Body of pancreas (tissue), 4 donors: ENCODE measurements around the gene DYRK1A. TPM values are rescaled to one million over a fixed set of nuclear protein-coding genes. Genes with fewer than 3 reads are reported as not detected.

ENCODE experiments used
- ATAC-seq: fragments of 150-250 bp; one replicate; pipeline ENCODE4 v1.9.1; 2016
- DNase-seq, 4 donors: peaks; one replicate each; pipeline ENCODE4 v3.0.0-alpha.2; 2019
- H3K27ac ChIP-seq, 4 donors: fragments of 200-600 bp; sonication (generic); 1 replicate in 3 of 4; 2 replicates in 1 of 4; pipeline versions ENCODE4 v1.5.1 to v1.6.1; 2016 to 2019; ENCODE audit warnings: mild to moderate bottlenecking in 1 of 4, mixed read lengths in 1 of 4, moderate library complexity in 1 of 4
- H3K27me3 ChIP-seq, 2 donors: fragments of 200-600 bp; sonication (generic); one replicate each; pipeline ENCODE4 v1.6.0; 2016; ENCODE audit warnings: mild to moderate bottlenecking in 1 of 2
- H3K36me3 ChIP-seq, 2 donors: fragments of 200-600 bp; sonication (generic); replicated peaks in 1 of 2; 2 replicates each; pipeline ENCODE4 v1.5.1; 2016; ENCODE audit warnings: low read depth in 2 of 2; ENCODE audit not compliant: insufficient read depth in 1 of 2
- H3K4me1 ChIP-seq: fragments of 200-600 bp; sonication (generic); one replicate; pipeline ENCODE4 v1.6.0; 2016
- H3K4me3 ChIP-seq, 2 donors: fragments of 200-600 bp; sonication (generic); 1 replicate in 1 of 2; 2 replicates in 1 of 2; pipeline ENCODE4 v1.5.1; 2016 to 2019
- H3K9me3 ChIP-seq, 3 donors: fragments of 200-600 bp; sonication (generic); 1 replicate in 2 of 3; 2 replicates in 1 of 3; pipeline ENCODE4 v1.5.1; 2016
- POLR2A ChIP-seq, 3 donors: fragments of 450-650 bp; IDR thresholded peaks; one replicate each; pipeline ENCODE4 v1.6.1; 2016; ENCODE audit warnings: antibody characterized with exemption in 3 of 3, mild to moderate bottlenecking in 2 of 3
- WGBS, 2 donors: methylation state at CpG; one replicate each; pipeline ENCODE4 v1.1.5; 2017; 5-methylcytosine and 5-hydroxymethylcytosine counted together
- intact Hi-C: fragments of 100-400 bp; cut with DNase I; formaldehyde crosslinking; loops from one replicate; pipeline ENCODE4 v1.15.1; 2023
- total RNA-seq, 2 donors: library from RNA; depleted of rRNA; stranded (reverse); fragments of >200 nt; gene quantifications; one replicate each; pipeline ENCODE4 v1.1.0, GENCODE V29; 2016
- TF ChIP-seq, protein P1 (sequence below), 7 experiments: fragments of 450-650 bp in 4 of 7; fragments of 200-600 bp in 3 of 7; sonication (generic) in 3 of 7; IDR thresholded peaks; one replicate each; pipeline ENCODE4 v1.5.1; 2016 to 2019; ENCODE audit warnings: antibody characterized with exemption in 7 of 7

The DYRK1A gene
- total RNA-seq, 2 donors from 2014 or later, result 42.5 to 44.1 TPM

DNA sequence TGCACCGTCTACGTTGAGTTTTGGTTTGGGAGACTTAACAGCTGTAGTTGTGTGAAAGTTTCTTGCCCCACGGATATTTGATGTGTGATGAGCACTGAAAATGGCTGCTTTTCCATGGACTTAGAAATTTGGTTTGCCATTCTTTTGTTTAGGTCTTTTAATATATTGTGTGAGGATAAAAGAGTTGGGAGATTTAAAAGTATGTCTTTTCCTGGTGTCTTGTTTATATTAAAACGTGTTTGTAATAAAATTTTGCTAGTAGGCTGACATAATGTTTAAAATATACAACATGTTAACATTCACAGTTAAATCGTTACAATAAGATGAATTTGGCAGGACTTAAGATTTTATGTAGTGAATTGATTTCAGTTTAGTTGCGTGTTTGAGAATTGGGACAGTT is 106.9 kb downstream of the DYRK1A start:
- no peak for TF ChIP-seq POLR2A (IDR thresholded peaks at IDR 0.05)
- TF ChIP-seq, protein P1, sequence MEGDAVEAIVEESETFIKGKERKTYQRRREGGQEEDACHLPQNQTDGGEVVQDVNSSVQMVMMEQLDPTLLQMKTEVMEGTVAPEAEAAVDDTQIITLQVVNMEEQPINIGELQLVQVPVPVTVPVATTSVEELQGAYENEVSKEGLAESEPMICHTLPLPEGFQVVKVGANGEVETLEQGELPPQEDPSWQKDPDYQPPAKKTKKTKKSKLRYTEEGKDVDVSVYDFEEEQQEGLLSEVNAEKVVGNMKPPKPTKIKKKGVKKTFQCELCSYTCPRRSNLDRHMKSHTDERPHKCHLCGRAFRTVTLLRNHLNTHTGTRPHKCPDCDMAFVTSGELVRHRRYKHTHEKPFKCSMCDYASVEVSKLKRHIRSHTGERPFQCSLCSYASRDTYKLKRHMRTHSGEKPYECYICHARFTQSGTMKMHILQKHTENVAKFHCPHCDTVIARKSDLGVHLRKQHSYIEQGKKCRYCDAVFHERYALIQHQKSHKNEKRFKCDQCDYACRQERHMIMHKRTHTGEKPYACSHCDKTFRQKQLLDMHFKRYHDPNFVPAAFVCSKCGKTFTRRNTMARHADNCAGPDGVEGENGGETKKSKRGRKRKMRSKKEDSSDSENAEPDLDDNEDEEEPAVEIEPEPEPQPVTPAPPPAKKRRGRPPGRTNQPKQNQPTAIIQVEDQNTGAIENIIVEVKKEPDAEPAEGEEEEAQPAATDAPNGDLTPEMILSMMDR (IDR thresholded peaks at IDR 0.05), result no peak
- Histone ChIP-seq H3K4me3 (no peak overlapping the region), H3K27me3 (no peaks in the 10 kb centered on the region), H3K36me3 (no peaks in the 10 kb centered on the region), H3K27ac (no peak overlapping the region), H3K9me3 (no peaks in the 10 kb centered on the region), H3K4me1 (peaks cover 35% of the 10 kb centered on the region)
- intact Hi-C loops, result no loop called here
- WGBS, 2 donors, result 85 to 87% methylated on average over 6 of the region's 6 CpGs
- ATAC-seq (no peak), DNase-seq (no peak)

DNA sequence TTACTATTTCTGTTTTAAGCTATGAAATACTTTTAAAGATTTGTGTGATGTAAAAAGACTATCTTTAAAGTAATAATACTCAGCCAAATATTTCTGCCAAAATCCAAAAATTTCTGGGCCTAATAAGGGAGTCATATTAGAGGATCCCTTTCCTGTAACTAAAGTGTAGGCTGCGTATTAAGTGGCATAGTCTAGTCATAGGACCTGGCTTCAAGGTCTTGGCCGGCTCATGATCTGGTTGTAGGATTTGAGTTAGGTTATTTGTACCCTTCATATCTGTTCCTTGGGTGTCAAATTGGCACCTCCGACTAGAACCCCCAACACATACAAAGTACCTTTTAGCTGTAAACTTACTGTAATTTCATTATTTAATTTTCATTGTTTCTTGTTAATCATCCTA is 107.8 kb downstream of the DYRK1A start:
- DNase-seq (no peak), ATAC-seq (no peak)
- intact Hi-C loops, result no loop called here
- WGBS, 2 donors, result 94 to 95% methylated on average over 3 of the region's 3 CpGs
- H3K36me3 ChIP-seq, result no peaks in the 10 kb centered on the region
- H3K27me3 ChIP-seq, result no peaks in the 10 kb centered on the region
- no peaks in the 10 kb centered on the region for H3K9me3 ChIP-seq
- no peak overlapping the region for H3K27ac ChIP-seq
- no peak overlapping the region for H3K4me3 ChIP-seq
- TF ChIP-seq, protein P1 (IDR thresholded peaks at IDR 0.05), result no peak
- TF ChIP-seq POLR2A (IDR thresholded peaks at IDR 0.05), result no peak
- peaks cover 44% of the 10 kb centered on the region for H3K4me1 ChIP-seq

DNA sequence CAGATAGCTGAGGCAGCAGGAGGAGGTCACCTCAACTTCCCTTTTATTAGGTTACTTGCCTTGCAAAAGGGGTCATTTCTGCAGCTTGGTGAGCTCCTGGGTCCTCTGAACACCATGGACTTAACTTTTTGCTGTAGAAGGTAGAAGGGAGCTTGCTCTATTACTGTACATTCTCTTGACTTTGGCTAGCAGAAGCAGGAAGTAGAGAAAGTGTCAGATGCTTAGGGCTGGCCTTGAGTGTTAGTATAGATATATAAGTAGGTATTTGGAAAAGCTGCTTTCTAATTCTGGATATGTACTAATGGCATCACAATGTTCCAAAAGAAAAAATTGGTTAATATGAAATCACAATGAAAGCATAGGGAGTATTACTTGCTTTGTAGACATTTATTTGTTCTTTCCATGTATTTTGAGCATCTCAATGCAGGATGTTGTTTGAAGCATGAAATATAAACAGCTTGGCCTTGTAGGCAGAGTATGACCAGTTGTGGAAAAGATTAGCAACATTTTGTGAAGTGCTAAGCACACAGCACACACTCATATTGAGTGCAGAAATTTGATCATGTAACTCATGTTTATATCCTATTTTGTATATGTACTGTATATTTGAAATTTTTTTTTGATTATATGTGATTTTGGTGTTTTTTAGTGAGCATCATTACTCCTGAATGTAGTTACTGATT is 108.8 kb downstream of the DYRK1A start:
- Histone ChIP-seq H3K27me3 (no peaks in the 10 kb centered on the region), H3K4me1 (peaks cover 44% of the 10 kb centered on the region), H3K4me3 (no peak overlapping the region), H3K27ac (no peak overlapping the region), H3K36me3 (no peaks in the 10 kb centered on the region), H3K9me3 (no peaks in the 10 kb centered on the region)
- TF ChIP-seq, protein P1 (IDR thresholded peaks at IDR 0.05), result no peak
- TF ChIP-seq POLR2A (IDR thresholded peaks at IDR 0.05), result no peak
- intact Hi-C loops, result no loop called here
- DNase-seq (no peak), ATAC-seq (no peak)

DNA sequence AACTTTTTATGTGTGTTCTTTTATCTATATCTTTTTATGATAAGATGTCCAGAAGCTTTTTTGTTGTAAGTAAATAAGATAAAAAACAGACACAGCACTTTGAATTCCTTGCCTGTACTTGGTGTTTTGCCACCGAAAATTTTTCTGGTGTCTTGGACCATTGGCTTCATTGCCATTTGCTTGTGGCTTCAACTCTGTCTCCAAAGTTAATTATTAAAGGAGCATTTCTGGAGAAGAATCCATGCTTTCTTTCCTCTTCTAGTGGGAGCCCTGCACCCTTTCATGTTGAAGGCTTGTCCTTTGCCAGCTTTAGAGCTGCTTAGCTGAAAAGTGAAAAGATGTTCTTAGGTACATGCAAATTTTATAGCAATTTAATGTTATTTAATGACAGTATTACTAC is 112.2 kb downstream of the DYRK1A start:
- H3K27ac ChIP-seq, result peak overlapping the region in 1 of 4 donors; percentile 40
- H3K27me3 ChIP-seq, result no peaks in the 10 kb centered on the region
- TF ChIP-seq, protein P1 (IDR thresholded peaks at IDR 0.05), result no peak
- no peak for TF ChIP-seq POLR2A (IDR thresholded peaks at IDR 0.05)
- no peak overlapping the region for H3K4me3 ChIP-seq
- intact Hi-C loops, result no loop called here
- H3K4me1 ChIP-seq, result peaks cover 33% of the 10 kb centered on the region
- no peaks in the 10 kb centered on the region for H3K9me3 ChIP-seq
- peaks cover 0 to 4% of the 10 kb centered on the region in 2 donors for H3K36me3 ChIP-seq
- WGBS, 2 donors, result 3 to 21% methylated on average over 1 of the region's 1 CpG
- ATAC-seq, result no peak
- no peak for DNase-seq

DNA sequence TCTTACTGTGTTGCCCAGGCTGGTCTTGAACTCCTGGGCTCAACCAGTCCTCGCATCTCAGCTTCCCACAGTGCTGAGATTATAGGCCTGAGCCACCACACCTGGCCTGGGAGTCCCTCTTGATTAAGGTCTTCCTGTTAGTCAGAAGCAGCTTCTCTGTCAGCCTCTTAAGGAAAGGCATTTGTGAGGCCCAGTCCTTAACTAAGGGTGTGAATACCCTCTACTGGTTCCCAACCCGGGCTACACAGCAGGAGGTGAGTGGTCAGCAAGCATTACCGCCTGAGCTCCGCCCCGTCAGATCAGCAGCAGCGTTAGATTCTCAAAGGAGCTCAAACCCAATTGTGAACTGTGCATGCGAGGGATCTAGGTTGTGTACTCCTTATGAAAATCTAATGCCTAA is 117.2 kb downstream of the DYRK1A start:
- TF ChIP-seq, protein P1 (IDR thresholded peaks at IDR 0.05), result no peak
- TF ChIP-seq POLR2A (IDR thresholded peaks at IDR 0.05), result no peak
- Histone ChIP-seq H3K27me3 (no peaks in the 10 kb centered on the region), H3K4me1 (peaks cover 6% of the 10 kb centered on the region), H3K27ac (no peak overlapping the region), H3K4me3 (no peak overlapping the region), H3K9me3 (no peaks in the 10 kb centered on the region), H3K36me3 (peaks cover 0 to 11% of the 10 kb centered on the region in 2 donors)
- WGBS, 2 donors, result 88 to 100% methylated on average over 6 to 7 of the region's 7 CpGs
- DNase-seq (no peak), ATAC-seq (no peak)
- intact Hi-C loops, result no loop called here
